ENCODE measurements around the gene SSR3. TPM values are rescaled to one million over a fixed set of nuclear protein-coding genes. Genes with fewer than 3 reads are reported as not detected.

Gene SSR3
- total RNA-seq, 1 donor from 2014 or later, result 148 TPM

GRCh38 chr3:156536524-156537316 lies 18.2 kb downstream of the SSR3 start:
- H3K36me3 Mint-ChIP-seq (ENCODE audit: low read depth, unreplicated experiment), result no peaks in the 10 kb centered on the region
- no peak for DNase-seq (ENCODE audit: low spot score)
- no peak overlapping the region for H3K27ac Mint-ChIP-seq (ENCODE audit: unreplicated experiment)
- TF ChIP-seq CTCF (IDR thresholded peaks at IDR 0.05; ENCODE audit: unreplicated experiment), result no peak
- H3K27me3 Mint-ChIP-seq (ENCODE audit: unreplicated experiment), result peaks cover 2% of the 10 kb centered on the region
- H3K4me1 Mint-ChIP-seq (ENCODE audit: unreplicated experiment), result no peaks in the 10 kb centered on the region
- H3K9me3 Mint-ChIP-seq (ENCODE audit: unreplicated experiment), result no peaks in the 10 kb centered on the region
- no peak overlapping the region for H3K4me3 Mint-ChIP-seq (ENCODE audit: unreplicated experiment)

- TF ChIP-seq CTCF (IDR thresholded peaks at IDR 0.05; ENCODE audit: unreplicated experiment), result no peak
- Mint-ChIP-seq H3K4me3 (ENCODE audit: unreplicated experiment) (no peak overlapping the region), H3K27ac (ENCODE audit: unreplicated experiment) (no peak overlapping the region), H3K27me3 (ENCODE audit: unreplicated experiment) (peaks cover 2% of the 10 kb centered on the region), H3K36me3 (ENCODE audit: low read depth, unreplicated experiment) (no peaks in the 10 kb centered on the region), H3K9me3 (ENCODE audit: unreplicated experiment) (no peaks in the 10 kb centered on the region), H3K4me1 (ENCODE audit: unreplicated experiment) (no peaks in the 10 kb centered on the region)
- no peak for DNase-seq (ENCODE audit: low spot score)
Observed at GRCh38 chr3:156535798-156536197, 19.1 kb downstream of the SSR3 start.

GRCh38 chr3:156535162-156535627 lies 19.7 kb downstream of the SSR3 start:
- H3K36me3 Mint-ChIP-seq (ENCODE audit: low read depth, unreplicated experiment), result no peaks in the 10 kb centered on the region
- H3K27ac Mint-ChIP-seq (ENCODE audit: unreplicated experiment), result no peak overlapping the region
- no peak for TF ChIP-seq CTCF (IDR thresholded peaks at IDR 0.05; ENCODE audit: unreplicated experiment)
- no peak for DNase-seq (ENCODE audit: low spot score)
- H3K27me3 Mint-ChIP-seq (ENCODE audit: unreplicated experiment), result peaks cover 2% of the 10 kb centered on the region
- no peaks in the 10 kb centered on the region for H3K9me3 Mint-ChIP-seq (ENCODE audit: unreplicated experiment)
- no peak overlapping the region for H3K4me3 Mint-ChIP-seq (ENCODE audit: unreplicated experiment)
- H3K4me1 Mint-ChIP-seq (ENCODE audit: unreplicated experiment), result no peaks in the 10 kb centered on the region

GRCh38 chr3:156533205-156533604 lies 21.7 kb downstream of the SSR3 start:
- no peaks in the 10 kb centered on the region for H3K36me3 Mint-ChIP-seq (ENCODE audit: low read depth, unreplicated experiment)
- H3K4me1 Mint-ChIP-seq (ENCODE audit: unreplicated experiment), result no peaks in the 10 kb centered on the region
- H3K4me3 Mint-ChIP-seq (ENCODE audit: unreplicated experiment), result no peak overlapping the region
- no peak overlapping the region for H3K27ac Mint-ChIP-seq (ENCODE audit: unreplicated experiment)
- no peak for TF ChIP-seq CTCF (IDR thresholded peaks at IDR 0.05; ENCODE audit: unreplicated experiment)
- DNase-seq (ENCODE audit: low spot score), result no peak
- peaks cover 2% of the 10 kb centered on the region for H3K27me3 Mint-ChIP-seq (ENCODE audit: unreplicated experiment)
- no peaks in the 10 kb centered on the region for H3K9me3 Mint-ChIP-seq (ENCODE audit: unreplicated experiment)

GRCh38 chr3:156532730-156533129 lies 22.2 kb downstream of the SSR3 start:
- H3K9me3 Mint-ChIP-seq (ENCODE audit: unreplicated experiment), result no peaks in the 10 kb centered on the region
- TF ChIP-seq CTCF (IDR thresholded peaks at IDR 0.05; ENCODE audit: unreplicated experiment), result no peak
- no peak overlapping the region for H3K4me3 Mint-ChIP-seq (ENCODE audit: unreplicated experiment)
- H3K27me3 Mint-ChIP-seq (ENCODE audit: unreplicated experiment), result peaks cover 2% of the 10 kb centered on the region
- H3K36me3 Mint-ChIP-seq (ENCODE audit: low read depth, unreplicated experiment), result no peaks in the 10 kb centered on the region
- no peak for DNase-seq (ENCODE audit: low spot score)
- no peaks in the 10 kb centered on the region for H3K4me1 Mint-ChIP-seq (ENCODE audit: unreplicated experiment)
- no peak overlapping the region for H3K27ac Mint-ChIP-seq (ENCODE audit: unreplicated experiment)

Measured in endothelial cell (in vitro differentiated cells).